ENCODE results near the gene ZNF516. TPM values are rescaled to one million over a fixed set of nuclear protein-coding genes. Genes with fewer than 3 reads are reported as not detected.

The ZNF516 gene
- polyA plus RNA-seq, 3 donors, result 5.0 to 41.9 (median 8.6) TPM

- Histone ChIP-seq H3K36me3 (replicated peaks in 1 of 2; ENCODE audit: control insufficient read depth in 1 of 2, insufficient read depth in 2 of 2, low read length in 2 of 2) (peaks cover 5 to 36% of the 10 kb centered on the region in 2 donors), H4K20me1 (ENCODE audit: insufficient read depth, low read length) (peaks cover 100% of the 10 kb centered on the region), H3K27ac (ENCODE audit: low read depth in 1 of 2, low read length in 2 of 2) (peak overlapping the region in 1 of 2 donors; percentile 67), H3K27me3 (ENCODE audit: control insufficient read depth in 2 of 2, insufficient read depth in 2 of 2, low read length in 2 of 2) (no peaks in the 10 kb centered on the region), H3K79me2 (ENCODE audit: insufficient read depth, low read length) (peaks cover 100% of the 10 kb centered on the region), H3K4me3 (replicated peaks in 1 of 3; ENCODE audit: low read depth in 2 of 3, low read length in 3 of 3) (no peak overlapping the region), H3K9ac (ENCODE audit: insufficient read depth, low read length, poor library complexity, severe bottlenecking) (no peak overlapping the region), H3K4me2 (replicated peaks; ENCODE audit: extremely low read depth, low read length, poor library complexity, severe bottlenecking) (no peak overlapping the region), H3K9me3 (replicated peaks in 1 of 2; ENCODE audit: control insufficient read depth in 1 of 2, insufficient read depth in 1 of 2, low read length in 2 of 2) (no peaks in the 10 kb centered on the region), H3K4me1 (ENCODE audit: control insufficient read depth in 1 of 2, insufficient read depth in 2 of 2, low read length in 2 of 2) (peaks cover 32 to 44% of the 10 kb centered on the region in 2 donors), H2AFZ (ENCODE audit: insufficient read depth, low read depth, low read length, poor library complexity, severe bottlenecking) (no peak overlapping the region)
- Mint-ChIP-seq H3K36me3 (peaks cover 17 to 44% of the 10 kb centered on the region in 2 donors), H3K27me3 (ENCODE audit: low read depth in 3 of 3) (peaks cover 0 to 2% (median 0%) of the 10 kb centered on the region in 3 donors), H3K4me1 (peaks cover 58% of the 10 kb centered on the region), H3K27ac (peak overlapping the region in 4 of 7 donors; percentile 13 to 73 (median 44)), H3K4me3 (no peak overlapping the region), H3K9me3 (peaks cover 0 to 2% (median 0%) of the 10 kb centered on the region in 7 donors)
- 79% methylated on average over 18 of the region's 25 CpGs for WGBS (ENCODE audit: insufficient coverage)
- intact Hi-C loops (cut with micrococcal nuclease), result loop anchor here in 1 of 2 donors (5.0 kb wide), 3 partner anchors 71 to 286 kb away; no protein-coding TSS in a partner anchor
- no peak for TF ChIP-seq CTCF (IDR thresholded peaks at IDR 0.05)
- DNase-seq, result no peak
Measured at GRCh38 chr18:76401498-76401897, 93.5 kb downstream of the ZNF516 start.

- Histone ChIP-seq H3K36me3 (replicated peaks in 1 of 2; ENCODE audit: control insufficient read depth in 1 of 2, insufficient read depth in 2 of 2, low read length in 2 of 2) (peaks cover under 1 to 23% of the 10 kb centered on the region in 2 donors), H4K20me1 (ENCODE audit: insufficient read depth, low read length) (peaks cover 100% of the 10 kb centered on the region), H3K4me2 (replicated peaks; ENCODE audit: extremely low read depth, low read length, poor library complexity, severe bottlenecking) (no peak overlapping the region), H3K27ac (ENCODE audit: low read depth in 1 of 2, low read length in 2 of 2) (peak overlapping the region; percentile 36 to 57), H3K4me3 (replicated peaks in 1 of 3; ENCODE audit: low read depth in 2 of 3, low read length in 3 of 3) (no peak overlapping the region), H3K9ac (ENCODE audit: insufficient read depth, low read length, poor library complexity, severe bottlenecking) (no peak overlapping the region), H3K27me3 (ENCODE audit: control insufficient read depth in 2 of 2, insufficient read depth in 2 of 2, low read length in 2 of 2) (no peaks in the 10 kb centered on the region), H2AFZ (ENCODE audit: insufficient read depth, low read depth, low read length, poor library complexity, severe bottlenecking) (no peak overlapping the region), H3K9me3 (replicated peaks in 1 of 2; ENCODE audit: control insufficient read depth in 1 of 2, insufficient read depth in 1 of 2, low read length in 2 of 2) (no peaks in the 10 kb centered on the region), H3K4me1 (ENCODE audit: control insufficient read depth in 1 of 2, insufficient read depth in 2 of 2, low read length in 2 of 2) (peaks cover 44 to 58% of the 10 kb centered on the region in 2 donors), H3K79me2 (ENCODE audit: insufficient read depth, low read length) (peaks cover 99% of the 10 kb centered on the region)
- TF ChIP-seq CTCF (IDR thresholded peaks at IDR 0.05), result no peak
- Mint-ChIP-seq H3K27ac (peak overlapping the region; percentile 20 to 91 (median 80)), H3K27me3 (ENCODE audit: low read depth in 3 of 3) (peaks cover 0 to 2% (median 0%) of the 10 kb centered on the region in 3 donors), H3K9me3 (no peaks in the 10 kb centered on the region), H3K4me3 (peak overlapping the region in 1 of 2 donors; percentile 31), H3K4me1 (peaks cover 67% of the 10 kb centered on the region), H3K36me3 (peaks cover 18 to 41% of the 10 kb centered on the region in 2 donors)
- 85% methylated on average over 13 of the region's 14 CpGs for WGBS (ENCODE audit: insufficient coverage)
- intact Hi-C loops (cut with micrococcal nuclease), result loop anchor here (2.0 to 5.0 kb wide), 5 partner anchors 72 to 309 kb away; no protein-coding TSS in a partner anchor
- no peak for DNase-seq
Measured at GRCh38 chr18:76399613-76400391, 95.2 kb downstream of the ZNF516 start.
